Stomach (tissue), 4 donors: ENCODE results near the gene ALKBH2.

Experiments
- EP300 ChIP-seq: sonication (generic); formaldehyde crosslinking; IDR thresholded peaks from one replicate; pipeline ENCODE4 v1.6.1; 2017; ENCODE audit warnings: antibody characterized with exemption
- POLR2A ChIP-seq, 4 donors: fragments of 450-650 bp; IDR thresholded peaks; one replicate each; pipeline ENCODE4 v1.6.1; 2016; ENCODE audit warnings: antibody characterized with exemption in 4 of 4, control low read depth in 2 of 4, mild to moderate bottlenecking in 1 of 4, moderate library complexity in 1 of 4
- POLR2AphosphoS5 ChIP-seq, 3 donors: sonication (generic); formaldehyde crosslinking; IDR thresholded peaks; one replicate each; pipeline ENCODE4 v1.6.1; 2016; ENCODE audit warnings: antibody characterized with exemption in 3 of 3
- TF ChIP-seq, protein P1 (sequence below), 7 experiments: fragments of 450-650 bp in 4 of 7; fragments of 200-600 bp in 3 of 7; sonication (generic) in 3 of 7; IDR thresholded peaks; one replicate each; pipeline ENCODE4 v1.5.1; 2016 to 2019; ENCODE audit warnings: antibody characterized with exemption in 7 of 7, control low read depth in 2 of 7, mild to moderate bottlenecking in 1 of 7

GRCh38 chr12:109100741-109101140 is 7.5 kb upstream of the ALKBH2 start:
- TF ChIP-seq EP300 = no peak
- TF ChIP-seq, protein P1, sequence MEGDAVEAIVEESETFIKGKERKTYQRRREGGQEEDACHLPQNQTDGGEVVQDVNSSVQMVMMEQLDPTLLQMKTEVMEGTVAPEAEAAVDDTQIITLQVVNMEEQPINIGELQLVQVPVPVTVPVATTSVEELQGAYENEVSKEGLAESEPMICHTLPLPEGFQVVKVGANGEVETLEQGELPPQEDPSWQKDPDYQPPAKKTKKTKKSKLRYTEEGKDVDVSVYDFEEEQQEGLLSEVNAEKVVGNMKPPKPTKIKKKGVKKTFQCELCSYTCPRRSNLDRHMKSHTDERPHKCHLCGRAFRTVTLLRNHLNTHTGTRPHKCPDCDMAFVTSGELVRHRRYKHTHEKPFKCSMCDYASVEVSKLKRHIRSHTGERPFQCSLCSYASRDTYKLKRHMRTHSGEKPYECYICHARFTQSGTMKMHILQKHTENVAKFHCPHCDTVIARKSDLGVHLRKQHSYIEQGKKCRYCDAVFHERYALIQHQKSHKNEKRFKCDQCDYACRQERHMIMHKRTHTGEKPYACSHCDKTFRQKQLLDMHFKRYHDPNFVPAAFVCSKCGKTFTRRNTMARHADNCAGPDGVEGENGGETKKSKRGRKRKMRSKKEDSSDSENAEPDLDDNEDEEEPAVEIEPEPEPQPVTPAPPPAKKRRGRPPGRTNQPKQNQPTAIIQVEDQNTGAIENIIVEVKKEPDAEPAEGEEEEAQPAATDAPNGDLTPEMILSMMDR (IDR thresholded peaks at IDR 0.05) = no peak
- TF ChIP-seq POLR2AphosphoS5 (IDR thresholded peaks at IDR 0.05) = no peak
- no peak for TF ChIP-seq POLR2A (IDR thresholded peaks at IDR 0.05)
